IPS-15b (cell line): ENCODE results near the gene EFNB2.
A peak's percentile ranks its signal among the peaks of the same experiment; 100 is the strongest.

Experiments used
- H3K27me3 ChIP-seq: one replicate; pipeline ENCODE4 v1.6.1; 2013; ENCODE audit warnings: low read length; ENCODE audit not compliant: control insufficient read depth, insufficient read depth
- H3K36me3 ChIP-seq: one replicate; pipeline ENCODE4 v1.6.1; 2013; ENCODE audit warnings: low read length; ENCODE audit not compliant: control insufficient read depth, insufficient read depth
- H3K4me1 ChIP-seq: one replicate; pipeline ENCODE4 v1.6.1; 2013; ENCODE audit warnings: mild to moderate bottlenecking, low read length; ENCODE audit not compliant: control insufficient read depth, insufficient read depth
- H3K4me3 ChIP-seq: one replicate; pipeline ENCODE4 v1.5.1; 2013; ENCODE audit warnings: low read depth, low read length
- H3K9ac ChIP-seq: one replicate; pipeline ENCODE4 v1.6.1; 2013; ENCODE audit warnings: low read depth, mild to moderate bottlenecking, low read length
- H3K9me3 ChIP-seq: one replicate; pipeline ENCODE4 v1.6.1; 2013; ENCODE audit warnings: mild to moderate bottlenecking, low read length; ENCODE audit not compliant: control insufficient read depth, insufficient read depth

EFNB2 gene, protein sequence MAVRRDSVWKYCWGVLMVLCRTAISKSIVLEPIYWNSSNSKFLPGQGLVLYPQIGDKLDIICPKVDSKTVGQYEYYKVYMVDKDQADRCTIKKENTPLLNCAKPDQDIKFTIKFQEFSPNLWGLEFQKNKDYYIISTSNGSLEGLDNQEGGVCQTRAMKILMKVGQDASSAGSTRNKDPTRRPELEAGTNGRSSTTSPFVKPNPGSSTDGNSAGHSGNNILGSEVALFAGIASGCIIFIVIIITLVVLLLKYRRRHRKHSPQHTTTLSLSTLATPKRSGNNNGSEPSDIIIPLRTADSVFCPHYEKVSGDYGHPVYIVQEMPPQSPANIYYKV

DNA sequence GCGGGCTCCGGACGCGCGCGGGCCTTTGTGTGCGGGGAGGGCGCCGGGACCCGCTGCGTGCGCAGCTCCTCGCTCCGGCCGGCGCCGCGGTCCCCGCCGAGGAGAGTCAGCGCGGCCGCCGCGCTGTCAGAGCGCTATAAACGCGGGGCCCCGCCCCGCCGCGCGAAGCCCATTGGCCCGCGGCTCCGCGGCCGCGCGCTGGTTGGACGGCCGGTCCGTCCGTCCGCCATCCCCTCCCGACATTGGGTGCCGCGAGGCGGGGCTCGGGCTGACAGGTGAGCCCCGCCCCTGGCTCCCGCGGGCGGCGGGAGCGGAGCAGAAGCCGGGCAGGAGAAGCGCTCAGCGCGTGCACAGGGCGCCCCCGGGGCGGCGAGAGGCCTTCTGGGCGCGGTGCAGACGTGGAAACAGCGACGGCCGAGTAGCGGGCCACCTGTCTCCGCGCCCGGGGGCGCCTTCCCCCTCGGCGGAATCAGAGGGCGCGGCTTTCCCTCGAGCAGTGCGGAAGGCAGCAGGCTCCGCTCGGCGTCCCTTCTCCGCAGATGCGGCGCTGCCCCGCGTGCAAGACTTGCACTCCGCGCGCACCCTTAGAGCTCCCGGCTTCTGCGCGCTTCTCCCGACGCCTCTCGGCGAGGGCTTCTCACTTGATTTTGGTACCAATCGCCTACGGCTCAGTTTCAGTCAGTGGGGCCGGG lies at the start of gene EFNB2:
Gene EFNB2, minus strand, starts transcription at position 111 of the 692 bp plus-strand sequence. CDS start 698 bp downstream, outside the sequence.
- H3K36me3 ChIP-seq, result no peaks in the 10 kb centered on the region
- no peak within 1 kb of the TSS for H3K9ac ChIP-seq
- H3K4me3 ChIP-seq, result peak within 1 kb of the TSS; percentile 72
- peaks cover 17% of the 10 kb centered on the region for H3K4me1 ChIP-seq
- H3K27me3 ChIP-seq, result peaks cover 36% of the 10 kb centered on the region
- no peaks in the 10 kb centered on the region for H3K9me3 ChIP-seq

DNA sequence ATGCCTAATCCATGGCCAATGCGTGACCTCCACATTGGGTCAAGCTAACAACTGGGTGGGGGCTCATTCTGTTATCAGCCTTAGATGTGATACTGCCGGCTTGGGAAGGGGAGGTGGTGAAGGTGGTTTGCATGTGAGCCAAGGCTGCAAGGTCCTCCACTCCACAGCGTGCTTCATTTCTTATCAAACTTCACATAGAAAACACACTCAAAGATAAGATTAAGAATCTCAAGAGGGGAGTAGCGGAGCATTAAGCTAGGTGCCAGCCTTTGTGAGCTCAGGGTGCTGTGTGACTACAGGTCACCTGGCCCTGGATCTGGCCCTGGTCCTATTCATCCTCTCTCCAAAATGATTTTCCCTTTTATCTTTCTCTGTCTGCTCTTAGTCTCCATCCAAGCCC lies 45.8 kb upstream of the EFNB2 start:
- peaks cover 12% of the 10 kb centered on the region for H3K9me3 ChIP-seq
- no peaks in the 10 kb centered on the region for H3K27me3 ChIP-seq
- no peak overlapping the region for H3K9ac ChIP-seq
- no peak overlapping the region for H3K4me3 ChIP-seq
- no peaks in the 10 kb centered on the region for H3K4me1 ChIP-seq
- no peaks in the 10 kb centered on the region for H3K36me3 ChIP-seq

DNA sequence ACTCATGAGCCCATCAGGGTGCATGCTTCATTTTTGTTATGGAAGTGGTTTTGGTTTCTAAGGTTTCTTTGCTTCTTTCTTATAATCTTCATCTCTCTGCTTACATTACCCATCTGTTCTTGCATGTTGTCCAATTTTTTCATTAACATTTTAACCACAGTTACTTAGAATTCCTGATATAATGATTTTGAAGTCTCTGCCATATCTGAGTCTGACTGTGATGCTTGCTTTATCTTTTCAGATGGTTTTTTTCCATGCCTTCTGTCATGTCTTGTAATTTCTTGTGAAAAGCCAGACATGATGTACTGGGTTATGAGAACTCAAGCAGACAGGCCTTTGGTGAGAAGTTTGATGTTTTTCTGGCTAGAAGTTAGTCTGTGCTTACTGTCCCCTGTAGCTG lies 40.4 kb upstream of the EFNB2 start:
- H3K9ac ChIP-seq, result no peak overlapping the region
- no peaks in the 10 kb centered on the region for H3K9me3 ChIP-seq
- no peak overlapping the region for H3K4me3 ChIP-seq
- peaks cover under 1% of the 10 kb centered on the region for H3K4me1 ChIP-seq
- H3K27me3 ChIP-seq, result no peaks in the 10 kb centered on the region
- H3K36me3 ChIP-seq, result no peaks in the 10 kb centered on the region

DNA sequence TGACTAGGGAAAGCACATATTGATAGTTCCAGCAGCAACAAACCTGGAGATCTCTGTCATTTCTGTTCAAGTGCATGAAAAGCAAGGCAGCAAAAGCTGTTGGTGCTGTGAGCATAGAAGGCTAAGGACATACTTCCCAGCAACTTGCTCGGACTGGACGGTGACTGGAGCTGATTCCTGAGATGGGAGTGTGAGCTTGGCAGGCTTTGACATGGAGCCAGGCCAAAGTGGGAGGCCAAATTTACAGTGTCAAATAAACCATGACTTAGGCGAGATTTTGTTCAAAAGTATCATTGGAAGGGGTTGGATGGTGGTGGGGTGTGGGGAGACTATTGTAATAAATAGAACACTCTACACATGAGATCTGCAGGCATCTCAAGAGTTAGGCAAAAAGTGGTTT lies 38.4 kb upstream of the EFNB2 start:
- Histone ChIP-seq H3K9ac (no peak overlapping the region), H3K36me3 (no peaks in the 10 kb centered on the region), H3K4me1 (peaks cover 3% of the 10 kb centered on the region), H3K4me3 (no peak overlapping the region), H3K27me3 (no peaks in the 10 kb centered on the region), H3K9me3 (no peaks in the 10 kb centered on the region)

DNA sequence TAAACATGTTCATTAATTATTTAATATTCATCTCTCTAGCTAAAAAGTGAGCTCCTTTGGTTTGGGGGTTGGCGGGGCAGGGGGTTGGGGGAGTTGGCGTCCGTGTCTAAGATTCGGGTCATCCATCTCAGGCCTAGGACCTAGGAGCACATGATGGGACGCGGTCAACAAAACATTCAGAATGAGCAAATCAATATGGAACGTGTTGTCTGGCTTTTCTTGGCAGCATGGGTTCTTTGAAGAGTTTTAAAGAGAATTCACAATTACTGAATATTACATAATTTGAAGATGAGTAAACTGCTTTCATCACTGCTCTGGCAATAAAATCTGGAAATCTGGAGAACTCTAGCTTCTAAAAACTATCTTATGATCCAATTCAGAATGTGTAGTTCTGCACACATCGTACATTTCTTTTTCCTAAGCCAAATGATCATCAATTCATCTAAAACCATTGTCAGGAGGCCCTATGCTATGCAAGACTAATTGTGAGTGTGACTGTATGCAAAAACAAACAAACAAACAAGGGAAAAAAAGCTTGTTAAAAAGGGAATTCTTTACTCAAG lies 37.9 kb upstream of the EFNB2 start:
- Histone ChIP-seq H3K9me3 (no peaks in the 10 kb centered on the region), H3K9ac (no peak overlapping the region), H3K4me1 (peaks cover 7% of the 10 kb centered on the region), H3K27me3 (no peaks in the 10 kb centered on the region), H3K4me3 (no peak overlapping the region), H3K36me3 (no peaks in the 10 kb centered on the region)

DNA sequence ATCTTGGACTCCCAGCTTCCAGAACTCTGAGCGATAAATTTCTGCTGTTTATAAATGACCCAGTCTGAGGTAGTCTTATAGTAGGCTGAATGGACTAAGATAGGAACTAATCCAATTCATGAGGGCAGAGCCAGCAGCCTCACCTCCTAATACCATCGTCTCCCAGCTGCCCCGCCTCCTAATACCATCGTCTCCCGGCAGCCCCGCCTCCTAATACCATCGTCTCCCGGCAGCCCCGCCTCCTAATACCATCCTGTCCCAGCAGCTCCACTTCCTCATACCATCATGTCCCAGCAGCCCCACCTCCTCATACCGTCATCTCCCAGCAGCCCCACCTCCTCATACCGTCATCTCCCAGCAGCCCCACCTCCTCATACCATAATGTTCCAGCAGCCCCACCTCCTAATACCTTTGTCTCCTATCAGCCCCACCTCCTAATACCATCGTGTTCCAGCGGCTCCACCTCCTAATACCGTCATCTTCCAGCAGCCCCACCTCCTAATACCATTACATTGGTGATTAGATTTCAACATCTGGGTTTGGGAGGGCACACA lies 34.9 kb upstream of the EFNB2 start:
- Histone ChIP-seq H3K4me1 (peaks cover 13% of the 10 kb centered on the region), H3K27me3 (no peaks in the 10 kb centered on the region), H3K4me3 (no peak overlapping the region), H3K36me3 (no peaks in the 10 kb centered on the region), H3K9me3 (no peaks in the 10 kb centered on the region), H3K9ac (no peak overlapping the region)

DNA sequence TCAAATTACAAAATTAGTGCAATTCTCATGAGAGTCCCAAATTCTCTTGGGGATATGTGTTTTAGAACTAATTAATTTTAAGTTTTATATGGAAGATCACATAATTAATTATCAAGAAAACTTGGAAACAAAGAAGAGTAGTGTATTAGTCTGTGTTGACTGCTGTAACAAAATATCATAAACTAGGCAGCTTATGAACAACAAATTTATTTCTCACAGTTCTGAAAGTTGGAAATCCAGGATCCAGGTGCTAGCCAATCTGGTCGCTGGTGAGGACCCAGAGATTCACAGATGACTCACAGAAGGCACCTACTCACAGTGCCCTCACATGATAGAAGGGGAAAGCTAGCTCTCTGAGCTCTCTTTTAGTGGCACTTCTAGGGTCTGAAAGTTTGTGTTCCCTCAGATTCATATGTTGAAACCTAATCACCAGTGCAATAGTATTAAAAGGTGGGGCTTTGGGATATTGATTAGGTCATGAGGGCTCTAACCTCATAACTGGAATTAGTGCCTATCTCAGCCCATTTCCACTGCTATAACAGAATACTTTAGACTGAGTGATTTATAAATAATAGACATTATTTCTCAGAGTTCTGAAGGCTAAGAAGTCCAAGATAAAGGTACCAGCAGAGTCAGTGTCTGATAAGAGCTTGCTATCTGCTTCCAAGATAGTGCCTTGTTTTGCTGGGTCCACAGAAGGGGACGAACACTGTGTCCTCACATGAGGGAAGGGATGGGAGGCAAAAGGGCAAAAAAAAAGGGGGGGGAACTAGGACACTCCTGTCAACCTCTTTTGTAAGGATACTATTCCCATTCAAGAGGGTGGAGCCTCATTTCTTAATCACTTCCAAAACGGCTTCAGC lies 34.0 kb upstream of the EFNB2 start:
- Histone ChIP-seq H3K36me3 (no peaks in the 10 kb centered on the region), H3K9me3 (no peaks in the 10 kb centered on the region), H3K4me1 (peaks cover 22% of the 10 kb centered on the region), H3K4me3 (no peak overlapping the region), H3K9ac (no peak overlapping the region), H3K27me3 (no peaks in the 10 kb centered on the region)

DNA sequence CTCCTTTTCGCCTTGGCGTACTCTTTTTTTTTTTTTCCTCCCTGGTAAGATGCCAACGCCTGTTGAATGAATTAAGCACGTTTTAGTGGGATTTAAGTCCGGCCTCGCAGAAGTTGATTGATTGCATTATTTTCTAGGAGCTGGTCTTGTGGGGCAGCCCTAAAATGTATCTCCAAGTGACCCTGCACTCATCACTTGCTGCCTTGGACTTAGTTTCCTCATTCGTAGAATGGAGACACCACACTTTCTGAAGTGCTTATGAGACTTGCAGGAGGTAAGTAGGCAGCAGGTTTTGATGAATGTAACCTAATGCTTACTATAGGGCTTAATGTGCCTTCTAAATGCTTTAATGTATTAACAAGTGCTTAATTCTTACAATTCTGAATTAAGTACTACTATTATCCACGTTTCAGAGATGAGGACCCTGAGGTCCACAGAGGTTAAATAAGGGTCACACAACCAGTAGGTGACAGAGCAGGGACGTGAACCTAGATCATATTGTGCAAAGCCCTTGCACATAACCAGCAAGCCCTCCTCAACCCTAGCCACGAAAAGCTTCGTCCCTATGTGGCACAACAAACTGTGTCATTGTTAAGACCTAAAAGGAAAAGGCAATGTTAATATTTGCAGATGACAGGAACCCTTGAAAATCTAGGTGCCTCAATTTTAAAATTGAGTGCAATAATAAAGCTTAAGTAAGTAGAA lies 33.0 kb upstream of the EFNB2 start:
- H3K4me1 ChIP-seq, result peaks cover 31% of the 10 kb centered on the region

DNA sequence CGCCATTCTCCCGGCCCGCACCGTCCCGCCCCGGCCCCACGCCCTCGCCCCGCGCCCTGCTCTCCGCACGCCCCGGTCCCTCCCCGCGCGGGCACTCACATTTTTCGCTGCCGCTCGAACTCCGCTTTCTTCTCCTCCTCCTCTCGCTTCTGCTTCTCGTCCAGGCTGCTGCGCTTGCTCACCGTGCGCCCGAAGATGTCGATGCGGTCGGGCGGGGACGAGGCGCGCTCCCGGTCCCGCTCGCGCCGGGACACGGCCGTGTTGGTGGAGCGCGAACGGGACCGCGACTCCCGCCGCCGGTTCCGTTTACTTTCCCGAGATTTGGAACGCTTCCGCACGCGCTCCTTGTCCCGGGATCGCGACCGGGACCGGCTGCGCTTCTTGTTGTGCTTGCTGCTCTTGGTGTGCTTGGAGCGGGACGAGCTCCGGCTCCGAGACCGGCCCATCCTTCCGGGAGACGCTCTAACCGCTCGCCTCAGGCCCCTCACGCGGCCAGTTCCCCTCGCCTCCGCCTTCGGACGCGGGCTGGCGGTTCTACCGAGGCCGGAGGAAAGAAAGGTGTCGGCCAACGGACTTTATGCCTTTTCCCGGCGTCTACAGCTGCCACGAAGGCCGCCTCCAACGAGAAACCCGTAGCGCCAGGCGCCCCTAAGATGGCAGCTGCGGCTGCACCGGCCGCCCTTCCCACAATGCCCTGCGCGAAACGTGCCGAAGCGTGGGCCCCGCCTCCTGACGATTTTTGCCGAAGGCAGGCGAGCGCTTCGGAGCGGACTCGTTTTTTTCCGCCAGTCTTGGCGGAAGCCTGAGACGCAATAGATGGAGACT lies 32.2 kb upstream of the EFNB2 start, which contains the start of gene ARGLU1:
Gene ARGLU1, minus strand, starts transcription at position 664 of the 825 bp plus-strand sequence. Its CDS starts 218 bp downstream, at position 446.
- Histone ChIP-seq H3K4me1 (peaks cover 35% of the 10 kb centered on the region), H3K9ac (peak within 1 kb of the TSS; percentile 97), H3K4me3 (peak within 1 kb of the TSS; percentile 86), H3K27me3 (no peaks in the 10 kb centered on the region), H3K36me3 (no peaks in the 10 kb centered on the region), H3K9me3 (no peaks in the 10 kb centered on the region)

More for the DNA sequence above, 33.0 kb upstream of the EFNB2 start:
- Histone ChIP-seq H3K9ac (peak overlapping the region; percentile 19), H3K9me3 (no peaks in the 10 kb centered on the region), H3K27me3 (no peaks in the 10 kb centered on the region), H3K36me3 (no peaks in the 10 kb centered on the region), H3K4me3 (peak overlapping the region; percentile 86)
